Stimulated activated CD4-positive, alpha-beta T cell treated with anti-CD3 and anti-CD28 coated beads, Interleukin-4, amount 100 ng/mL, for 48 hours (primary cell): ENCODE data around the gene MZT2B.
"Not testable (repeated sequence)": the region's sequence is repeated elsewhere in the genome, so short reads cannot be mapped to it uniquely, and the experiment has no call there.

Experiments
- DNase-seq, 2 donors: peaks; one replicate each; pipeline ENCODE4 v3.0.0-alpha.2; 2020; ENCODE audit warnings: low read depth in 2 of 2

MZT2B gene

DNA sequence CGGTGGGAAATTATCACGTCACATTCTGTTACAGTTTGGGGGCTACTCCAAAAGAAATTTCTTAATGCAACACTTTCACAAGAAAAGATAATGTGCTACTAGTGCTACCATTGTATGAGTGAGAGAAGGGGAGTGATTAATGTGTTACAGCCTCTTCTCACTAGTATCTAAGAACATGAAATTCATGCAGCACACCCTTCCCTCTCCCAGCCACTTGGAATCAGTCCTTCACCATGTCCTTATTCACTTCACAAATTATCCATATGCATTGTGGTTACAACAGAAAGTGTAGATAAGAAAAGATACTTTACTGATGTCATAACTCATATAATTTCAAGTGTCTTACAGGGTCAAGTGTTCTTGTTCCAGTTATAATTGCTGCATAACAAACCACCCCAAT is 37.1 kb downstream of the MZT2B start:
- DNase-seq, result not testable (repeated sequence)

GRCh38 chr2:130220505-130220904 is 38.4 kb downstream of the MZT2B start:
- DNase-seq, result not testable (repeated sequence)

DNA sequence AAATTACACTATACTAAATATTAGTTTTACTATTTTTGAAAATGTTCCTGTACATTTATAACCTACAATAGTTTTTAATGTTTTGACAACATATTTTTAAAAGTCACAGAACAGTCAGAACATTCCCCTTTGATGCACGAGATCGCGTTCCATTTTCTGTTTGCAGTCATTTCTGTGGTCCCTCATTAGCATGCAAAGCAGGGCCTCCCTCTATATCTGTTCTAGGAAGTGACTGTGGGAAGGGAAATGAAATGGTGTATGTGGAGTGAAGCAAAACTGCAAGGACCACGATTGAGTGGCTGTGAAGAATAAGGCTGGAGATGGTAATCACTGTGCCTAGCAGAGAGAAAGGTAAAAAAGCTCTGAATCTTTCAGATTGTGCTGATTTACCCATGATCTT is 40.5 kb downstream of the MZT2B start:
- not testable (repeated sequence) for DNase-seq

GRCh38 chr2:130228005-130228404 is 45.9 kb downstream of the MZT2B start:
- not testable (repeated sequence) for DNase-seq

DNA sequence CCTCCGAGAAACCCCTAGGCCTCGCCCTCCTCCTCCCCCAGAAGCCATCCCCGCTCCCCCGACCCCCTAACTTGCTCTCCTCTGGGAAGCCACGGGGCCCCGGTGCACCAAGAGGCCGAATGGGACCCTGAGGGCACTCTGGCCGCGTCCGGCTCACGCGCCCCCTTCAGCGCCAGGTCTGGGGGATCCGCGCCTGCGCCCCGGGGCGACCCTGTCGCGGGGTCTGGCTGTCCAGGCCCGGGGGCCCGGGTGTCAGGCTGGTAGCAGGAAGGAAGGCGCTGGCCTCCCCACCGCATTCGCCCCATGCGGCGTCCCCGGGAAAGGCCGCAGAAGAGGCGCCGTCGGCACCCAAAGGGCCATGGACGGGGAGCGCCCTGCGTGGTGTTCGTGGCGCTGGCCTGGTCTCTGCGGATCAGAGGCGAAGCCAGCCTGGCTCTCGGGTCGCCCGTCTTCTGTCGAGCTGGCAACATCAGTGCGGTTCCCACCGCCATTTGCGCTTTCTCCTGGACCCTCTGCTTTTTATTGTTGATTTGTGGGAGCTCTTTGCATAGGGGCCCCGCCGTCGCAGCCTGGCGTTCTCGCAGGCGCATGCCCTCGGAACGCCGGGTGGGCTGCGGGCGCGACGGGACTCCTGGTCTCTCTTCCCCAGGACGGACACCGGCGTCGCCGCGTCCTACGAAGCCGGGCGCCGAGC is 46.6 kb downstream of the MZT2B start:
- DNase-seq, result not testable (repeated sequence)

GRCh38 chr2:130229161-130229510 is 47.1 kb downstream of the MZT2B start:
- DNase-seq, result peak; percentile 7 to 11

DNA sequence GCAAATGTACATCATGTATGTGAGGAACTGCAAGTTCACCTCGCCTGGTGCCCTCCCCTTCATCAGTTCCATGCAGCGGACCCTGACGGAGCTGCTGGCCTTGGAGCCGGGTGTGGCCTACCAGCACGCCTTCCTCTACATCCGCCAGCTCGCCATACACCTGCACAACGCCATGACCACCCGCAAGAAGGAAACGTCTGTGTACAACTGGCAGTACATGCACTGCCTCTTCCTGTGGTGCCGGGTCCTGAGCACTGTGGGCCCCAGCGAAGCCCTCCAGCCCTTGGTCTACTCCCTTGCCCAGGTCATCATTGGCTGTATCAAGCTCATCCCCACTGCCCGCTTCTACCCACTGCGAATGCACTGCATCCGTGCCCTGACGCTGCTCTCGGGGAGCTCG is 48.3 kb downstream of the MZT2B start:
- DNase-seq, result not testable (repeated sequence)

DNA sequence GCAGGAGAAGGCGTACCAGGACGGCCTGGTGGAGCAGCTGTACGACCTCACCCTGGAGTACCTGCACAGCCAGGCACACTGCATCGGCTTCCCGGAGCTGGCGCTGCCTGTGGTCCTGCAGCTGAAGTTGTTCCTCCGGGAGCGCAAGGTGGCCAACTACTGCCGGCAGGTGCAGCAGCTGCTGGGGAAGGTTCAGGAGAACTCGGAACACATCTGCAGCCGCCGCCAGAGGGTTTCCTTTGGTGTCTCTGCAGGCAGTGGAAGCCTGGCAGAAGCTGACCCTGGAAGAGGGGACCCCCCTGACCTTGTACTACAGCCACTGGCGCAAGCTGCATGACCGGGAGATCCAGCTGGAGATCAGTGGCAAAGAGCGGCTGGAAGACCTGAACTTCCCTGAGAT is 48.8 kb downstream of the MZT2B start:
- not testable (repeated sequence) for DNase-seq

- no peak for DNase-seq
Measured at GRCh38 chr2:130231656-130232055, 49.6 kb downstream of the MZT2B start.

DNA sequence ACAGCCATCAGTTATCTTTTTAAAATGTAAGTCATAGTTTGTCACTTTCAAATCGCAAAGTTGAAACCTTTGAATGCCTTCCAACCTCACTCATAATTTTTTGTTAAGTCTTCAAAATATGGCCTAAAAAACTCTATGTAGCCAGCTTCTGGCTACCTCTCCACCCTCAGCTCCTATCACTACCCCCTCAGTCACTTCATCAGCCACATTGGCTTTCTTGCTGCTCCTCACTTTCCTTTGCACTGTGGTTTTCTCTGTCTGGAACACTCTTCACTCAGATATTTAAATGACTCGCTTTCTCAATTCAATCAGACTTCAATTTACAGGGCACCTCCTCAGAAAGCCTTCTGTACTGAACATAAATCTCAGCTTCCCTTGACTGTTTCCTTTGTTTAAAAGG is 51.0 kb downstream of the MZT2B start:
- DNase-seq, result not testable (repeated sequence)

DNA sequence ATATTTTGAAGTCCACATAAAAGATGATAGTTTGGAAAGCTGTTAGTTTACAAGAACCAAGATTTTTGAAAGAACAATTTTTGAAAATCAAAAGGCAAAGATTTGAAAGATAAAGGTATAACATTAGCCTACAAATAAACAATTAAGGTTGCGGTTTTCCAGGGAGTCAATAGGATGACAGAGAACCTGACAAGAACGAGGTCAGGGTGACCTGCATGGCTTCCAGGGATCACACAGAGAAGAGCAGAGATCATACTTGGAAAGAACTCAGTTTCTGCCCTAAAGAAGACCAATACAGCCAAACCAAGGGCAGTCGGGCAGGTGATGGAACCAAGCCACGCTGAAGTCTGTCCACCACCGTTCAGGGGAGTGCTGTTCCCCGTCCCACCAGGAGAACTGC is 57.5 kb downstream of the MZT2B start:
- not testable (repeated sequence) for DNase-seq
